HG03575 (cell line): ENCODE data around the gene CNR2.
"Not testable (repeated sequence)": the region's sequence is repeated elsewhere in the genome, so short reads cannot be mapped to it uniquely, and the experiment has no call there.

ENCODE experiments used
- ATAC-seq: cut with Tn5 transposase; IDR thresholded peaks from one replicate; pipeline ENCODE4 v1.9.1; 2021; ENCODE audit not compliant: unreplicated experiment, insufficient number of reproducible peaks, low FRiP score; ENCODE audit errors: extremely low read depth

Gene CNR2

GRCh38 chr1:23896491-23896890, 16.7 kb downstream of the CNR2 start:
- ATAC-seq, result no peak

- no peak for ATAC-seq
Observed at GRCh38 chr1:23895993-23896392, 17.2 kb downstream of the CNR2 start.

- ATAC-seq, result no peak
Observed at GRCh38 chr1:23895082-23895481, 18.1 kb downstream of the CNR2 start.

- no peak for ATAC-seq
Observed at GRCh38 chr1:23889074-23889473, 24.1 kb downstream of the CNR2 start.

- ATAC-seq, result no peak
Observed at GRCh38 chr1:23885222-23885621, 27.9 kb downstream of the CNR2 start.

DNA sequence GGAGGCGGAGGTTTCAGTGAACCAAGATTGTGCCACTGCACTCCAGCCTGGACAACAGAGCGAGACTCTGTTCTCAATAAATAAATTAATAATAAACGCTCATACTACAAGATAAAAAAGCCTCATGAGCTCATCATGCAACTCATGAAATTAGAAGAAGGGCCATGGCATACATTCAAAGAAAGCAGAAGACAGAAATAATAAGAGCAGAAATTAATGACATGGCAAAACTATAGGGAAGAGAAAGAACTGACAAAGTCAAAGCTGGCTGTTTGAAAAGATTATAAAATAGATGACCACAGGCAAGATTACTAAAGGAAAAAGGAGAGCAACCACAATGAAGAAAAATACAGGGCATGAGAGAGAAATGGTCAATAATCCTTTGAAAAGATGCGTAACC, 30.4 kb downstream of the CNR2 start:
- no peak for ATAC-seq

- ATAC-seq, result no peak
Observed at GRCh38 chr1:23879809-23880208, 33.4 kb downstream of the CNR2 start.

DNA sequence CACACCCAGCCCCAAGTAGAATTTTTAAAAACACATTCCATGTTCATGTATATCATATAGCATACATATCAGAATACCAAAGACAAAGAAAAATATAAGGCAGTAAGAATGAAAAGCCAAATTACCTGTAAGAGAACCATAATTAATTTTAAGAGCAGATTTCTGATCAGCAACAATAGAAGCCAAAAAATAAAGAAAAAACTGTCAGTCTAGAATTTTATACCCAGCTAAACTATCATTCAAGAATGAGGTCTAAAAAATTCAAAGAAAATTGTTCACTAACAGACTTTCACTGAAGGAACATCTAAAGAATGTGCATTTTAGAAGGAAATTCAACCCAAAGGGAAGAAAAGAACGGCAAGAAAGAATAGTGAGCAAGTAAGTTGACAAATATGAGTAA, 34.5 kb downstream of the CNR2 start:
- no peak for ATAC-seq

GRCh38 chr1:23875382-23875781, 37.8 kb downstream of the CNR2 start:
- no peak for ATAC-seq

DNA sequence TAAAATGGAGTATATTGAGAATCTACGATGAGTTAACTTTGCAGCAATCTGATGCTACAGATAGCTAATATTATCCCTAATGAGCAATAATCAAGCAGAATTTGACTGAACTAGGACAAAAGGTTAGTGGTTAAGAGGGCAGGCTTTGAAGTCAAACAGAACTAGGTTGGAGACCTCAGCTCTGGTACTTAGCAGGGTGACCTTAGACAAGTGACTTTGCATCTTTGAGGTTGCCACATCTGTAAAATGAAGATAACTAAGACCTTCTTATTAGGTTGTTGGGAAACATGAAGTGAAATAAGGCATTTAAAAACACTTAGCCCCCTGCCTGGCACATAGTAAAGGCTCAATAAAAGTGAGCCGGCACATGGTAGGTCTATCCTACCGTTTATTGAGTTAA, 40.7 kb downstream of the CNR2 start:
- ATAC-seq, result no peak

GRCh38 chr1:23869051-23869450, 44.1 kb downstream of the CNR2 start:
- no peak for ATAC-seq

DNA sequence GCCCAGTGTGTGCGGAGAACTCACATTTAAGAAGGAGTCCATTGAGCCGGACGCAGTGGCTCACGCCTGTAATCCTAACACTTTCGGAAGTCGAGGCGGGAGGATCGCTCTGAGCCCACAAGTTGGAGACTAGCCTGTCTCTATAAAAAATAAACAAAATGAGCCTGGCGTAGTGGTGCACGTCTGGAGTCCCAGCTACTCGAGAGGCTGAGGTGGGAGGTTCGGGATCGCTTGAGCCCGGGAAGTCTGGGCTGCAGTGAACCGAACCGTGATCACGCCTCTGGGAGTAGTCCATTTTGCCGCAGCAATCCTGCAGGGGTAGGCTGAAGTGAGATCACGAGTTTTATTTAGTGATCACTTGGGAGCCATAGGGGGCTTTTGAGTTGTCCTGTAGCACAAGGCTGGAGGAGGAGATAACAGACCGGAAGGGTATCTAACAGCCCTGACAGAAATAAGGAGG, 44.6 kb downstream of the CNR2 start:
- ATAC-seq, result no peak

GRCh38 chr1:23867895-23868556, 45.1 kb downstream of the CNR2 start, which contains the start of gene FUCA1:
Gene FUCA1, minus strand, starts transcription at chr1:23868290. Its CDS starts 4 bp downstream, at chr1:23868286.
- ATAC-seq, result no peak

DNA sequence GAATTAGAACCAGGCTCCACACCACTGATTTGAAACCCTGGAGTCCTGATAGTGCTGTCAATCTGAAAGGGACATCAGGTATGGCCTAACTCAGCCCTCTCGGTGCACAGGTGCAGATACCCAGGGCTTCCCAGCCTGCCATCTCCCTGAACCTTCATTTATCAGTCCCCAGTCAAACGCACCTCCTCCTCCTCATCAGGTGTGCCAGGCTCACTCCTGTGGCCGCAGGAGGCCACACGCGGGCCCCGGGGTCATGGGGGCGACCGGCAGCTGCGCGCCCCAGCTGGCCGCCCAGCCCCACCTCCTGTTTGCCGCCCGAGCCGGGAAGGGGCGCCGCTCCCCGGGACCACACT, 45.6 kb downstream of the CNR2 start:
- no peak for ATAC-seq

DNA sequence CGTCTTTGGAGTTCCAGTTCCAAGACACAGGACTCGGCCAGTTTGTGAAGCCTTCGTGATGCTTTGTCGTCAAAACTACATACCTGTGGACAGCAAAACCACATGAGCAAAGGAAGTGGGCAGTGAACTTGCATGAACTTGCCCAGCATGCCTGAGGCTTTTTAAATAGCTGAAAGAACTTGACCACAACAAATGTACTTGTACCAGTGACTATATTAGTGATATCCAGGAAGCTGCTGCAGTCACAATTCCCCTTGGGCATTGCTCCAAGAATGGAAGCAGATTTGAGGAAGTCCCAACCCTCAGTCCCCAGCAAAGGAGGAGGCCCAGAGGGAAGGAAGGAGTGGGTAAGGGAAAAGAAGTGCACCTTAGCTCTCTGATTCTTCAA, 47.6 kb downstream of the CNR2 start:
- ATAC-seq, result no peak

DNA sequence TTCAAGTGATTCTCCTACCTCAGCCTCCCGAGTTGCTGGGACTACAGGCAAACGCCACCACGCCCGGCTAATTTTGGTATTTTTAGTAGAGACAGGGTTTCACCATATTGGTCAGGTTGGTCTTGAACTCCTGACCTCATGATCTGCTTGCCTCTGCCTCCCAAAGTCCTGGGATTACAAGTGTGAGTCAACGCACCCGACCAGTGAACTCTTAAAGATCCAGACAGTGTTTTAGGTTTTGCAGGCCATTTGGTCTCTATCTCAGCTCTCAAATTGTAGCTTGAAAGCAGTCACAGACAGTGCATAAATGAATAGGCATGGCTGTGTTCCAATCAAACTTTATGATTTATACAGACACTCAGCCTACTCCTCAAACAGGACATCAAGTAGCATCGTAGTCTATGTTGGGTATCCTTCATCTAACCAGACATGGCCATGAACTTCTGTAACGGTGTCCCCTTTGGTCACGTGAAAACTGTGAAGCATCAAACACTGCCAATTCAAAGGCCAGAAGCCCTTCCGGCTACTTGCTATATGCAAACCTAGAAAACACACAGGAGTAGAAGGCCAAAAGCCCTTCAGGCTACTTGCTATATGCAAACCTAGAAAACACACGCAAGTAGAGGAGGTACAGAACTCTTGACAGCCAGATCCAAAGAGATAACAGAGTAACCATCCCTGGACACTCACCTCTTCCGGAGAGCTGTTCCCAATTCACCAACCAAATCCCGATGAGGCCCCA, 48.2 kb downstream of the CNR2 start:
- no peak for ATAC-seq

DNA sequence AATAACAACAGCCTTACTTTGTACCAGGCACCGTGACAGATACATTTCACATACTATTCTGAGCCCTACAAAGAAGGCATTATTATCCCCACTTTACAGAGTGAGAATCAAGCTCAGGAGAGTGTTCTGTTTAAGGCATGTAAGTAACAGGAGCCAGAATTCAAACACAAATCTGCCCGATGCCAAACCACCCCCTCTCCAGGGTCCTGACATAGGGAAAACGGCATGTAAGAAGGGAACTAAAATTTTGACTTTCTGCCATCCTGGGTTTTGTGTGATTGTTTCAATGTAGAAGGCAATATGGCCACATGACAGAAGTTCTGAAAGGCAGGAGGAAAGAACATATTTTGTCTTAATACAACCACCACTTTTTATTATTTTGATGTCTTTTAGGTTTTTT, 50.5 kb downstream of the CNR2 start:
- no peak for ATAC-seq

GRCh38 chr1:23854568-23854967, 58.6 kb downstream of the CNR2 start:
- no peak for ATAC-seq

DNA sequence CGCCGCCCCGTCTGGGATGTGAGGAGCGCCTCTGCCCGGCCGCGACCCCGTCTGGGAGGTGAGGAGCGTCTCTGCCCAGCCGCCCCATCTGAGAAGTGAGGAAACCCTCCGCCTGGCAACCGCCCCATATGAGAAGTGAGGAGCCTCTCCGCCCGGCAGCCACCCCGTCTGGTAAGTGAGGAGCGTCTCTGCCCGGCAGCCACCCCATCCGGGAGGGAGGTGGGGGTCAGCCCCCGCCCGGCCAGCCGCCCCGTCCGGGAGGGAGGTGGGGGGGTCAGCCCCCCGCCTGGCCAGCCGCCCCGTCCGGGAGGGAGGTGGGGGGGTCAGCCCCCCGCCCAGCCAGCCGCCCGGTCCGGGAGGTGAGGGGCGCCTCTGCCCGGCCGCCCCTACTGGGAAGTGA, 60.0 kb downstream of the CNR2 start:
- ATAC-seq, result not testable (repeated sequence)

- ATAC-seq, result not testable (repeated sequence)
Observed at GRCh38 chr1:23851406-23851805, 61.8 kb downstream of the CNR2 start.
